Fibroblast of lung (primary cell): Measurements from ENCODE around the gene MMS19. TPM values are rescaled to one million over a fixed set of nuclear protein-coding genes. Genes with fewer than 3 reads are reported as not detected.

Experiments
- DNase-seq, 2 donors: peaks; one replicate each; pipeline versions ENCODE4 v3.0.0 to v3.0.0-alpha.2; 2010; ENCODE audit warnings: low read depth in 2 of 2
- H2AFZ ChIP-seq: 2 replicates; pipeline ENCODE4 v1.5.1; 2012; ENCODE audit warnings: low read length, control low read depth, inconsistent platforms
- H3K27ac ChIP-seq: 2 replicates; pipeline ENCODE4 v1.5.1; 2011; ENCODE audit warnings: low read length, control low read depth; ENCODE audit not compliant: insufficient read depth
- H3K27me3 ChIP-seq: 2 replicates; pipeline ENCODE4 v1.5.1; 2011; ENCODE audit warnings: mild to moderate bottlenecking, low read length; ENCODE audit not compliant: control insufficient read depth, insufficient read depth
- H3K36me3 ChIP-seq: 2 replicates; pipeline ENCODE4 v1.5.1; 2011; ENCODE audit warnings: low read length; ENCODE audit not compliant: control insufficient read depth, insufficient read depth
- H3K4me1 ChIP-seq: 2 replicates; pipeline ENCODE4 v1.5.1; 2011; ENCODE audit warnings: low read length; ENCODE audit not compliant: control insufficient read depth, insufficient read depth; ENCODE audit errors: extremely low read depth
- H3K4me2 ChIP-seq: 2 replicates; pipeline ENCODE4 v1.5.1; 2011; ENCODE audit warnings: low read length, control low read depth; ENCODE audit not compliant: insufficient read depth; ENCODE audit errors: extremely low read depth
- H3K4me3 ChIP-seq, 4 experiments: fragments of 200-600 bp in 1 of 4; sonication (generic) in 1 of 4; replicated peaks in 1 of 4; 2 replicates each; pipeline ENCODE4 v1.5.1; 2011 to 2016; ENCODE audit warnings: low read length in 4 of 4, low read depth in 3 of 4, mild to moderate bottlenecking in 3 of 4, control low read depth in 2 of 4, inconsistent platforms in 1 of 4, mixed read lengths in 1 of 4; ENCODE audit not compliant: insufficient read depth in 1 of 4; ENCODE audit errors: control extremely low read depth in 1 of 4
- H3K79me2 ChIP-seq: 2 replicates; pipeline ENCODE4 v1.5.1; 2012; ENCODE audit warnings: mild to moderate bottlenecking, low read length, inconsistent platforms; ENCODE audit not compliant: control insufficient read depth, insufficient read depth
- H3K9ac ChIP-seq: 2 replicates; pipeline ENCODE4 v1.5.1; 2011; ENCODE audit warnings: mild to moderate bottlenecking, low read length, control low read depth; ENCODE audit not compliant: insufficient read depth
- H3K9me3 ChIP-seq: 2 replicates; pipeline ENCODE4 v1.5.1; 2012; ENCODE audit warnings: low read depth, low read length; ENCODE audit not compliant: control insufficient read depth, insufficient read depth
- H4K20me1 ChIP-seq: 2 replicates; pipeline ENCODE4 v1.5.1; 2011; ENCODE audit warnings: low read length; ENCODE audit not compliant: control insufficient read depth, insufficient read depth; ENCODE audit errors: extremely low read depth
- CTCF ChIP-seq, 2 donors: IDR thresholded peaks in 1 of 2; conservative IDR thresholded peaks in 1 of 2; 1 replicate in 1 of 2; 2 replicates in 1 of 2; pipeline ENCODE4 v1.5.1; 2011 to 2012; ENCODE audit warnings: low read length in 2 of 2, control low read depth in 1 of 2, inconsistent platforms in 1 of 2, low read depth in 1 of 2, mild to moderate bottlenecking in 1 of 2
- EZH2 ChIP-seq: IDR thresholded peaks from 2 replicates; pipeline ENCODE4 v1.5.1; 2012; ENCODE audit warnings: low read length, control low read depth, mild to moderate bottlenecking; ENCODE audit errors: missing control alignments
- polyA plus RNA-seq, 2 donors: library from polyadenylated mRNA; depleted of rRNA in 1 of 2; stranded (reverse) in 1 of 2; unstranded in 1 of 2; fragments of >200 nt; gene quantifications; 2 replicates each; pipeline ENCODE4 v1.2.1, GENCODE V29; 2011 to 2012; ENCODE audit warnings: missing spikeins in 1 of 2
- total RNA-seq: library from RNA; depleted of rRNA; stranded (reverse); fragments of >200 nt; gene quantifications from 2 replicates; pipeline ENCODE4 v1.2.1, GENCODE V29; 2014

MMS19 gene
- total and polyA plus RNA-seq, 2 donors (not counting 1 experiment from before 2014, with no cell fraction given) = 44.7 to 64.7 TPM

GRCh38 chr10:97500297-97500575, 2.0 kb upstream of the MMS19 start:
- Histone ChIP-seq H3K79me2 (peaks cover 50% of the 10 kb centered on the region), H3K4me1 (peaks cover 8% of the 10 kb centered on the region), H4K20me1 (no peaks in the 10 kb centered on the region), H3K9me3 (no peaks in the 10 kb centered on the region), H3K36me3 (no peaks in the 10 kb centered on the region), H3K4me2 (peak overlapping the region; percentile 96), H3K27me3 (no peaks in the 10 kb centered on the region), H3K27ac (peak overlapping the region; percentile 62), H3K4me3 (peak overlapping the region; percentile 75 to 98 (median 89)), H3K9ac (no peak overlapping the region), H2AFZ (no peak overlapping the region)
- TF ChIP-seq EZH2 (no peak), CTCF (conservative IDR thresholded peaks at IDR 0.05 in 1 of 2, IDR thresholded peaks at IDR 0.05 in 1 of 2; ENCODE audit: low read depth in 1 of 2, low read length in 2 of 2) (no peak)
- no peak for DNase-seq

- Histone ChIP-seq H2AFZ (no peak overlapping the region), H3K36me3 (no peaks in the 10 kb centered on the region), H3K4me1 (peaks cover 8% of the 10 kb centered on the region), H3K27ac (peak overlapping the region; percentile 62), H3K9me3 (no peaks in the 10 kb centered on the region), H3K4me3 (peak overlapping the region; percentile 75 to 98 (median 89)), H3K4me2 (peak overlapping the region; percentile 96), H3K27me3 (no peaks in the 10 kb centered on the region), H4K20me1 (no peaks in the 10 kb centered on the region), H3K79me2 (peaks cover 54% of the 10 kb centered on the region), H3K9ac (peak overlapping the region; percentile 70)
- peak; percentile 62 to 78 for DNase-seq
- TF ChIP-seq EZH2 (no peak), CTCF (conservative IDR thresholded peaks at IDR 0.05 in 1 of 2, IDR thresholded peaks at IDR 0.05 in 1 of 2; ENCODE audit: low read depth in 1 of 2, low read length in 2 of 2) (no peak)
These were observed 1.5 kb upstream of the MMS19 start for GRCh38 chr10:97499561-97500296.

DNA sequence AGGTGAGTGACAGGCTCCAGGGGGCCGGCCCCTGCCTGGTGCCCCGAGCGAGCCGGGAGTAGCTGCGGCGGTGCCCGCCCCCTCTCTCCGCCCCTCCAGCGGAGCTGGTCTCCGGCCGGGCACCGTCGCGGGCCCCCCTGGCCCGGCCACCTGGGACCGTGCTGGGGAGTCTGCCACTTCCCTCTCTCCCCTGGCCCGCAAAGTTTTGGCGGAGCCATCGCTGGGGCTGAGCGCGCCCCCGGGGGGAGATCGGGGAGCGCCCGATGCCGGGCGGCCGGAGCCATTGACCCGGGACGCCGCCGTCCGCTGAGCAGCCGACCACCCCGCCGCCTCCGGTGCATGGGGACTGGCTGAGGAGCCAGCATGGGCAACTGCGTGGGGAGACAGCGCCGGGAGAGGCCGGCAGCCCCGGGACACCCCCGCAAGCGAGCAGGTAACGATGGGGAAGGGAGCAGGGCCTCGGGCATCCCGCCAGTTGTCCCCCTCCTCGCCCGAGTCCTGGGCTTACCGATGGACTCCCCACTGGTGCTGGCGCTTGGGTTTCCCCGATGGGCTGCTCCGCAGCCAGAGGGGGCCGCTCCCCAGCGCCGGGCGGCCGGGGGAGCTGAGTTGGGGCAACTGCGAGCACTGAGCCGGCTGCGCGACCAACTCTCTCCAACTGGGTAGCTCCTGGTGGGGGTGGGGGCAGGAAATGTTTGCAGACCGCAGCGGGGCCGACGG, 779 bp upstream of the MMS19 start, which contains the start of gene UBTD1:
UBTD1 (plus strand) TSS at position 84 of the 720 bp plus-strand sequence; CDS start at position 364, 280 bp downstream.
- Histone ChIP-seq H3K9me3 (no peaks in the 10 kb centered on the region), H2AFZ (peak within 1 kb of the TSS; percentile 81)

More for the DNA sequence above, 779 bp upstream of the MMS19 start, which contains the start of gene UBTD1:
- DNase-seq = peak; percentile 41 to 60
- Histone ChIP-seq H3K4me2 (peak within 1 kb of the TSS; percentile 96), H3K27me3 (no peaks in the 10 kb centered on the region), H3K4me1 (peaks cover 8% of the 10 kb centered on the region), H3K9ac (peak within 1 kb of the TSS; percentile 90), H4K20me1 (no peaks in the 10 kb centered on the region), H3K4me3 (peak within 1 kb of the TSS; percentile 98 to 99 (median 98)), H3K36me3 (no peaks in the 10 kb centered on the region), H3K79me2 (peaks cover 61% of the 10 kb centered on the region), H3K27ac (peak within 1 kb of the TSS; percentile 95)
- TF ChIP-seq EZH2 (no peak), CTCF (conservative IDR thresholded peaks at IDR 0.05 in 1 of 2, IDR thresholded peaks at IDR 0.05 in 1 of 2; ENCODE audit: low read depth in 1 of 2, low read length in 2 of 2) (no peak)
